ENCODE data around the gene PACRG.
A peak's percentile ranks its signal among the peaks of the same experiment; 100 is the strongest.
"Not testable (repeated sequence)": the region's sequence is repeated elsewhere in the genome, so short reads cannot be mapped to it uniquely, and the experiment has no call there.

Gene PACRG

DNA sequence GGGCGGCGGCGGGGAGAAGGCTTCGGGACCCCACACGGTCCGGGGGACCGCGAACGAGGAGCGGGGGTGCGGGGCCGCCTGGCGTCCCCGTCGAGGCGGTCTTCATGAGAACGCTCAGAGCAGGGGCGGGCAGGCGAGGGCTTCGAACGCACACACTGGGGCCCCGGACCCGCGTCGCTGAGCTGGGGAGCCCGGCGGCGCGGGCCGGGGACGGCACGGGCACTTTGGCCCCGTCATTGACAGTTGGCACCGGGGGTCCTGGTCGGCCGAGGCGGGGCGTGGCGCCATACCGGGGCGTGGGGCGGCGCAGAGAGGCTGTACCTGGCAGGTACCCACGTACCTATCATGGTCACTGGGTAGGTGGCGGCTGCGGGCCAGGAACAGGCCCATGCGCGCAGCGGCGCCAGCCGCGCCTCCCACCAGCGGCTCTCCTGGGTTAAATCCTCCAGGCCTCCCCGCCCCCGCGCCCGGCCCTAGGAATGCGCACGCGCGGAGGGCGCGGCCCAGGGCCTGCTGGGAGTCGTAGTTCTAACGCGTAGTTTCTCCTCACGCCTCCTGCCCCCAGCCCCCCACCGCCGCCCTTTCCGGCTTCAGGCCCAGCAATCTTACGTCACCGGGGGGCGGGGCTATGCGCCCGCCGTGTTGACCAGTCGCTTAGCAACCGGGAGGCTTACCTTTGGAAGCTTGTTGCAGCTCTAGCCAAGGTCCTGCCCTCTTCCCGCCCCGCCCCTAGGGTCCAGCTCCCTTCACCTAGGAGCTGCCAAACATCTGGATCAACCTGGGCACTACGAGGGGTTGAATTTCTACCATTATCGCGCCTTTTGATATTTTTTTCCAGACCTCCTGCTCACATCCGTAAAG, at the start of gene PACRG, which contains the start of gene PRKN:
Gene PACRG, plus strand, starts transcription at position 653 of the 861 bp plus-strand sequence.
Gene PRKN, minus strand, starts transcription at position 445 of the 861 bp plus-strand sequence.
- DNase-seq = peak; percentile 89

DNA sequence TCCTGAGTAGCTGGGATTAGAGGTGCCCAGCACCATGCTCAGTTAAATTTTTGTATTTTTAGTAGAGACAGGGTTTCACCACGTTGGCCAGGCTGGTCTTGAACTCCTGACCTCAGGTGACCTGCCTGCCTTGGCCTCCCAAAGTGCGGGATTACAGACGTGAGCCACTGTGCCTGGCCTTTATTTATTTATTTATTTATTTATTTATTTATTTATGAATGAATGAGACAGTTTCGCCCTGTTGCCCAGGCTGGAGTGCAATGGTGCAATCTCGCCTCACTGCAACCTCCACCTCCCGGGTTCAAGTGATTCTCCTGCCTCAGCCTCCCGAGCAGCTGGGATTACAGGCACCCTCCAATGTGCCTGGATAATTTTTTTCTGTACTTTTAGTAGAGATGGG, 48.9 kb upstream of the PACRG start:
- not testable (repeated sequence) for DNase-seq

DNA sequence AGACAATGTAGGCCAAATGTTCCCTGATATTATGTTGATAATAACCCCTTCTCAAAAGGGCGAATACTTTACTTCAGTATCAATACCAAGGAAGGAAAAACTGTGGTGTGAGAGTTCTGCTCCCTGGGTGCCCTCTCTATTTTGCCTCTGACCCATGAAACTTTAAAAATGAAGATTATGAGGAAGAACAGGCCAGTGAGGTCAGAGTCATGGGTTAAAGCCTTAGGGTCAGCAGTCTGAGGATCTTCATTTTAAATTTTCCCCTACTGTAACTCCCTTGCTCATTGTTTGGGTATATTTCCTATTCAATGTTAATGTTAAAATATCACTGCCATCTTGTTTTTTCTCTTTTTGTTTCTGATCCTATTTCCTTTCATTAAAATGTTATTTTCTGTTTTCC, 48.1 kb upstream of the PACRG start:
- DNase-seq = no peak

DNA sequence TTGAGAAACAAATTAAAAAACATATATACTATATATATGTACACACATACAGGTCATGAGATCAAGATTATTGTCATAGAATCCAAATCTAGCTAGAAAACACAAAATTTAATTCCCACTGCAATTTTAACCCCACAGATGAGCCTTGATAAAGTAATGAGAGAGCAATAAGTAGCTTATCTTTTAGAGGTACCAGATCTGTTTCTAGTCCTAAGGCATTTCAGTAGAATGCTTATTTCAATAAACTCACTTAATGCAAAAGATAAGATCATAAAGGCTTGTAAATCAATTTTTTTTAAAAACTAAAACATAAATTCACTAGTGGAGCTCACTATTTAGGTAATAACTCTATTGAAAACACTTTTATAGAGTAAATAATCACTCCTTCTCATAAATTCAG, 47.4 kb upstream of the PACRG start:
- no peak for DNase-seq

DNA sequence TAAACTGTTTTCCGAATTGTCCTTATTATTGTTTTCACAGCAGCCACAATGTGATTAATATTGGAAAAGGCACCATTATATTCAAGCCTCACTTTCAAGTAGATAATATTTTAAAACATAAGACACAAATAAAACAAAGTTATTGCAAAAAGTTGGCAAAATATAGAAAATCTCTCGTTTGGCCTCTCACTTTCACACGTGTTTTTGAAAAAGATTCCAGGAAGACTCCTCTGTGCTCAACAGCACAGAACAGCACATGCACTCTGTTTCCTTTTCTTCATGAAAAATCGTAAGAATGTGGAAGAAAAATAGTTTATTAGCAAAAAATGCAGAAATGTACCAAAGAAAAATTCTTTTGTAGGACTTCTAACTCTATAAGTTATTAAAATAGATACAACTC, 46.9 kb upstream of the PACRG start:
- no peak for DNase-seq

DNA sequence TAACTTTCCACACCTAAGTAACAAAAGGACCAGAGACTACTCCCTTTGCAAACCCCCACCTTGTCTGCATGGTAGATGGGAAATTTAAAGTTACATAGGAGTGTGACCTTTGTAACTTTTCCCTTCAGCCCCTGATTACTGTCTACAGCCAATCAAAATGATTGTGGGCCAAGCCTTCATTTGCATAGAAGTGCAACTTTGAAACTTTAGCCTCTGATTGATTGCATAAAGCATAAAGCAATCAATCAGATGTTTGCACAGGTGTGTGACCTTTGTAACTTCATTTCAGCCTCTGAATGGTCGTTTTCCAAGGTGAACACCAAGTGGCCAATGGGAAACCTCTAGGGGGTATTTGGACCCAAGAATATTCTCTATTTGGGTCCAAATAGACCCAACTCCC, 46.3 kb upstream of the PACRG start:
- no peak for DNase-seq

DNA sequence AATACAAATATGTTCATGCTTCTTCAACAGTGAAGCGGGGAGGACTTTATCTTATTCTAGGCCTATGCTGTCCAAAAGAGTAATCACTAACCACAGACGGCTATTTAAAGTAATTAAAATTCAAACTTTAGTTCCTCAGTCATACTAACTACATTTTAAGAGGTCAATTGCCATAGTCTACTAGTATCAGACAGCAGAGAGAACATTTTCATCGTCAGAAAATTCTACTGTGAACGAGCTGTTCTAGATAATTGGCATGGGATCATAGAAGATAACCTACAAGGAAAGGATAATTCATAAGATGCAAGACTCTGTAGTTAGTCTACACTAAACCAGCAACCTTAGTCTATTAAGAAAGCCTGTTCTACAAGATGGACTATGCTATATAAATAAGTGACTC, 44.6 kb upstream of the PACRG start:
- no peak for DNase-seq

DNA sequence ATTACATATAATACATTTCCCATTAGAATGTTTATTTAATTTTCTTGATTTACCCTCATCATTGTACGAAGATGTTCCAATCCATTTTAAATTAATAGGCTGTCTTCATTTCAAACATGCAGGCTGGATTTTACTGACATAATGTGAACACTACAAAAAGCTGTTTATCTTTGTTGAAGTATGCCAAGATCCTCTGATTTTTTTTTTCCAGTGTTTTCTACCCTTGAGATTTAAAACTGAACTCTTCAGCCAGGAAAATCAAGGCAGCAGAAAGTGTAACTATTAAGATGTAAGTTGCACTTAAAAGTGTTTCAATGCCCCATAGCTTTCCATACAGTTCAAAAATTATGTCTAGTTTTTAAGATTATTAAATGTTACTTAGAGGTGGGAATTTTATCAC, 43.7 kb upstream of the PACRG start:
- DNase-seq = no peak

DNA sequence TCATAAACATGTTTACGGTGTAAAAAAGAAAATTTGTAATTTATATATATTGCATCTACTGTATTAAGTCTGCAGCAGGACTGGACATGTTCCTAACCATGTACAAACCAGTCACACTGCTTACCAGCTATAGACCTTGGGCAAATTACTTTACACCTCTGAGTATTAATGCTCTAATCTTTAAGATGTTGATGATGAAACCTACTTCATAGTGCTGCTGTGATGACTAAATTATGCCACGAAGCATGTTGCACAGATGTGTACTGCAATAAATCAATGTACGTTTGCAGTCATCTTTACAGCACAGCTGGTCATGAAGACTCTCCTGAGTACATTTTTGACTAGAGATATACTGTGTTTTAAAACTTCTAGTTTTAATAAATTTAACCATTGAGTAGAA, 42.8 kb upstream of the PACRG start:
- no peak for DNase-seq

DNA sequence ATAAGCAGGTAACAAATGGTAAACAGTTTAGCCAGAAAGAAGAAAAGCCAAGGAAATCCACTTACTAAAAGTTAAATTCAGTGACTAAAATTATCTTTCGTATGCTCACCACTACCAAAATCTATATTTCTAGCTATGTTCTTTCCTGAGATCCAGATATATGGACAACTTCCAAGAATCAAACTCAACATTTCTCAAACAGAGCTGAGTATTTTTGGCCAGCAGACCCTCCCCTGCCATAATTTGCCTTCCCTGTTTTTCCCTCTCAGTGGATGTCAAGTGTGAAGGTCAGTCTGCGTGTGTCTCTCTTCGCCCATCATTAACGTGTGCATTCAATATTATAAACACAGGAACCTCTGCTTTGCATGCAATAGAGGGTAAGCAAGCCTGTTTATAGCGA, 42.2 kb upstream of the PACRG start:
- no peak for DNase-seq

DNA sequence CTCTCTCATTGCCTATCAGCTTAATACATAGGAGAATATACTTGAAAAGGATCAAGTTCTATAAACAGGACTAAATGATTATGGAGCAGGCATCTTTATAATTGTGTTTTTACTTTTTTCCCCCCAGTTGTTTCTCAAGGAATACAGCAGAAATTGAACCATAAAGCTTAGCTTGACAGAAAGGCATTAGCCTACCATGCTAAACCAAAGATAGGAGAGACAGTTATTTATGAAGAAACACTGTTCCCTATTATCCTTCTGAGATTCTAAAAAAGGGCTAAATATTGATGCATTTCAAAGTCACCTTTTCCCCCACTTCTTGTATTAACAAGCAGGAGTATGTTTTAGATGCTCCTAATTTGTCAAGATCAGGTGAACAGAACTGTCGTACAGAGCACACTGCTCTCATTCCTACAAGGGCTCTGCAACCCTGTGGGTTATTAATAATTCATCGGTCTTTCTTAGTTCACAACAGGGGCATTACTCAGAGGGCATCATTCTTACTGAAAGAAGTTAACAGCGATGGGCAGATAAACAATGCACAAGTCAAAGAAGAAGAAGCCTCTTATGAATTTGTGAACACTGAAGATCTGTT, 38.9 kb upstream of the PACRG start:
- DNase-seq = no peak

DNA sequence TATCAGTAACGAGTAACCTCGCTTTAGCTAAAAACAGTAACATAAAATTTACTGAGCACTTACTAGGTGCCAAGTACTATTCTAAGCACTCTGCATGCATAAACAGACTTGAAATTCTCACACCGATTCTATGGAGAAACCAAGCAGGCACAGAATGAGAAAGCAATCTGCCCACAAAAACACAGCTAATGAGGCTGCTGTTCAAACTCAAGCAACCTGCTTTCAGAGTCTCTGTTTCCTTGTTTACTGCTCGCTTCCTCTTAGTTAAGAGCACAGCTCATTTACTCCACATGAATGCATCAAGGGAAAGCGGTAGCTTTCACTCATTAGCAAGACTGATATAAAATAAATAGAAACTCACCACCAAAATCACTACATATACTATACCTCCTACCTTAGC, 37.6 kb upstream of the PACRG start:
- no peak for DNase-seq

DNA sequence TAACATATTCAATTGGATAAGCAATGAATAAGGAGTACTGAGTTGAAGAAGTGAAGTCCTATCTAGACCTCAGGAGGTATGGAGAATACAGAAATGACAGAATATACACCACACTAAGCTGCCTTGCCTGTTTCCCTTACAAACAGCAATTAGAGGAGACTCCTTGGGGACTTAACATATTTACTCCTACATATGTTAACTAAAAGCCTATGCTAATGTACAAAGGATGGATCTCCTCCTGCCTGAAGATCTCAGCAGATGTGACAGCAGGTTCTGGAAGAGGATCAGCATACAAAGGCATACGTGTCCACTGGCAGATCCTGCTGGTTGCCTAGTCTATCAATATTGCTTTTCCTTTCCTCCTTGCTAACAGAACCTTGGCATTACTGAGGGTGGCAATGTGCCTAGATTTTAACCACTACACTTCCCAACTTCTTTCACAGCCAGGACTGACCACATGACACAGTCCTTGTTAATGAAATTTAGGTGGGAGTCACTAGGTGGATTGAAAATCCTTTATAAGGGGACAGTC, 29.8 kb upstream of the PACRG start:
- DNase-seq = no peak

DNA sequence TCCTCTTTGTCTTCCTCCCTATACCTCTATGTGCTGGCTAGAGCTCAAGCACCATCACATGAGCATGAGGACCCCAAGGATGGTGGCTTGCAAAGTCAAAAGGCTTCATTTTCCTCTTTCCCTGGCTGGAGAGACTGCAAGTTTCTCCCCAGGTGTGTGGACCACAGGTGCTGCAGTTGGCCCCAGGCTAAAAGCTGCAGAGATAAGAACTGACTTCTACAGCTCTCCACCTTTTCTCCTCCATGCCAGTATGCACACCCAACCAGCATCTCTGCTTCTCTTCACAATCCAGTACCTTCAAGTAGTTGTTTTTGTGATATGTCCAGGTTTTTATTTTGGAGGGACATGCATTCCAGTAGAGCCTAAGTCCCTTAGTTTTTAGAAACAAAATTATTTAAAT, 29.3 kb upstream of the PACRG start:
- no peak for DNase-seq

DNA sequence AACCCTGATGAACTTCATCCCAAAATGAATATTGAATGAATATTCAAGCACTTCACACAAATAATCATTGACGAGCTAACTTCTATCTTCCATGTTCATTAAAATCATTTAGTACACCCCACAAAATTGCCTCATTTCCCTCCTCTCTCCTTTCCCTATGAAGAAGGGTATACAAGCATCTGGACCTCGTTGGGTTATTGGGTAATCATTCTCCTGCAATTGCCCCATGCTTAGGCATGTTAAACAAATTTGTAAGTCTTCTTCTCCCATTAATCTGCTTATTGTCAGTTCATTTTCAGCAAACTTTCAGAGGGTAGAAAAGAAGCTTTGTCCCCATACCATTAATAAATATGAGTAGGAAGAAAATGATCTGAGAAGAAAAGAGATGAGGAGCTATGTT, 27.8 kb upstream of the PACRG start:
- DNase-seq = no peak

DNA sequence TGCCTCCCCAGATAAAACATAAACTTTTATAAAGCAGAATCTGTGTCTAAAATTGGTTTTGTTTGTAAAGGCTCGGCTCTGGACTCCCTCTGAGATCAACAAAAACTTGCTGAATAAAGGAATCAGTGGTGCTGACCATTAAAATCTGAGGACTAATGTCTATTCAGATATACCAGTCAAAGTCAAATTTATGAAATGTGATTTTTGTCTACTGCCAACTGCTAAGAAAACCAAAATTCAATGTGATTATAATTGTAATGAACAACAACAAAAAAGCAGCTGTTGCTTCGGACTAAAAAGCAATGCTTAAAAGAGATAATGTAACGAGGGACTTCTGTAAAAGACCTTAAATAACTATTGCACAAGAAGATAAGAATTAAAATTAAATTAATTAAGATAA, 26.8 kb upstream of the PACRG start:
- no peak for DNase-seq

DNA sequence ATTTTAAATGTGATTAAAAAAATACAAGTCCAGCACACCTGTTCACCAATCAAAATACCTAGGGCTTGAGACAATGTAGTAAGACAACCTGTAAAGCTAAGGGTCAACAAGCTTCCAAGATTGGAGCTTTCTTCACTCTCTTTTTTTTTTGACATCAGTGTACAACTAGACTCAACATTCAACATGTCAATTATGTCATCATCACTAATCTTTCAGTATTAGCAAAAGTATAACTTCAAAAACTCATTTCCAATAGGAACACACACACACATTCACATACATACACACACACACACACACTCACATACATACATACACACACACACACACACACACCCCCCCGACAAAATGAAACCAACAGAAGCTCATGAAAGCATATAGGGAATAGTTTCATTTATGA, 26.2 kb upstream of the PACRG start:
- no peak for DNase-seq

DNA sequence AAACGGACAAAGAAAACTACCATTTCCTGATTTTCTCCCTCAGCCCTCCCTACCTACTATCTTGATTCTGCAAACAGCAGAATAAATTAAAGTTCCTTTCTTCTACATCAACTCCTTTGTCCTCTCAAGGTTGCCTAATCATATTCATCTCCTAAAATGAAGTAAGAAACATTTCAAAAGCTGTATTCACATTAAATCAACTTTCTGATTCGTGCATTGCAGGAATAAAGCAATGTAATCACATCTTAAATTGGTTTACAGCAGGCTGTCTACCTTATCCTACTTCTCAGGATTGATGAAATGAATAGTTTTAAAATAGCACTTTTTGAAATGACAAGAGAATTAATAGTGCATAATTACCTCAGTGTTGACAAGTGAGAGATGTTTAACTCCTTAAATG, 25.3 kb upstream of the PACRG start:
- no peak for DNase-seq

DNA sequence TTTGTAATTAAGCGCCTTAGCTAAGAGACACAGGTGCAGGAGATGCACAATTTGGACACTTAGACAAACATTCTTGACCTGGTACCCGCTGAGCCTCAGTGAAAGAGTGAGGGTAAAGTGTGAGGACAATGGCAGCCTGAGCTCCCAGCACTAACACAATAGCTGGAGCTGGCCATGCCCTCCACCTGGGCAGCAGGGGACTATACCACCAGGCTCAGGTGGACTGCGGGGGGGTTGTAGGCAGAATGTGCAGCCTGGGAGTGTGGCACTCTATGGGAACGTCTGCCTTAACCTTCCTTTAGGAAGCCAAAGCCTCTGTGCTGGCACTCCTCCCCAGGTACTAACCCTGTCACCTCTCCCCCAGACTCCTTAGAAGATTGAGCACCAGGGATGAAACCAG, 23.8 kb upstream of the PACRG start:
- DNase-seq = no peak

DNA sequence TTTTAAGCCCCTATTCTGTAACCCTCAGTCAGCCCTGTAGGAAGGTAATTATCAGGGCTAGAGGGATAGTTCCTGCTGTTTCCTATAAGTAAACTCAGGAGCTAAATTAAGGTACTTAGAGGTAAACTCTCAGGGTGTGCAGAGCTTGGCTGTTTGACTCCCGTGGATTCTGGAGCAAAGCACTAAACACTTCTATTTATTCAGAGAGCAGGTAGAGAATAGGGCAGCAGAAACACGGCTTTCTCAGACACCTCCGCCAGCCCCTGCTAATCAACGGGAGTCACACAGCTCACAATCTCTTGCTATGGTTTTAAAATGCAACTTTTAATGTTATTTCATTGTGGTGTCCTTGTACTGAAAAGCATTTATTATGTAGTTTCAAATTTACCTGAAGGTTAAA, 22.0 kb upstream of the PACRG start:
- no peak for DNase-seq

DNA sequence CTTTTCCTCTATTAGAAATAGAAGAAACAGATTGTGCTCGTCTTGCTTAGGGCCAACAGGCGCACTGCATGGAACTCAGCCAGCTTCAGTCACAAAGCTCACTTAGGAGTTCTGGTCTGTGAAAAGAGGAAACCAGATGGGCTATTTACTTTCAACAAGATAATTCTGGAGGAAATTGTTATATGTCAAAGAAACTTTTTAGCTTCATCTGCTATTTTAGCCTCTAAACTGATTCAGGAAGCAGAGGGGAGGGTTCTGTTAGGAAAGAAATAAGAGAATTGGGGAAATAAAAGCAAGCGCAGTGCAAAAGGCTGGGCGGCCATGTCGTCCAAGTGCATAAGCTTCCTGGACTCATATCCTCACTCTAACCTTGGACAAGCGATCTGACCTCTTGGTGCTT, 21.5 kb upstream of the PACRG start:
- DNase-seq = no peak

DNA sequence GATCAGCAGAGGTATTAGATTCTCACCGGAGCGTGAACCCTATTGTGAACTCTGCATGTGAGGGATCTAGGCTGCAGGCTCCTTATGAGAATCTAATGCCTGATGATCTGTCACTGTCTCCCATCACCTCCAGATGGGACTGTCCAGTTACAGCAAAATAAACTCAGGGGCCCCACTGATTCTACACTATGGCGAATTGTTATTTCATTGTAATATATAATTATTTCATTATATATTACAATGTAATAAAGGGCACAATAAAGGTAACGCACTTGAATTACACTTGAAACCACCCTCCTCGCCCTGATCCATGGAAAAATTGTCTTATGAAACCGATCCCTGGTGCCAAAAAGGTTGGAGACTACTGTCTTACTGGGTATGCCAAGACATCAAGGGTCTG, 18.8 kb upstream of the PACRG start:
- DNase-seq = no peak

DNA sequence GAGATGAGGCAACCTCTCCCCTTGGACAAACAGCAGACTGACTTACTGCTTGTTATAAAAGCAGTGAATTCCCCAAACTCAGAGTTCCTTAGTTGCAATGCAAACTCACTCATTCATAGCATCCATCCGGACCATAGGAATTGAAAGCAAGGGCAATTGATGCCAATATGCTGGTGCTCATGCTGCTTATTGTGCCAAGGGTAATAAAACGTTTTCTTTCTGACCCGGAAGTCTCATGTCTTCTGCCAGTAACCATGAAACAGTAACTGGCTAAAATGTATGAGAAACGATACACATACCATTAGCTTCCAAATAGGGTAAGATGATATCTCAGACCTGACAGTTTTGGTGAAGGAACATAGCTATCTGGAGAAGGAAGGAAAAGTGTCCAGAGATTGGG, 18.3 kb upstream of the PACRG start:
- DNase-seq = no peak

DNA sequence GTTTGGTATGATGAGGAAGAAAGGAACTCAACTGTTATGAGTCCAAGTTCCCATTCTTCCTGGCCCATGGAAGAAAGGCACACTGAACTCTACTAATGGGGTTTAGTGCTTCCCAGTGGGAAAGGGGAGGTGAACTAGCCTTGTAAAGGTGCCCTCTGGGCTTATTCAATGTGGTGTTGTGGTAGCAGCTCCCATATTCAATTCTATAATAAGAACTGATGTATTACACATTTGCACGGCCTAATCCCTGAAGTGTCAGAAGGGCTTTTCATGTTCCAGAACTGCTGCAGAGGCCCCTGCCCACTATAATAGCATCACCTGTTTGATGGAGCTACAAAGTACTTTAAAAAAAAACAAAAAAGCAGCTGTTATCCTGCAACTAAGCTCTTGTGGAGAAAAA, 17.4 kb upstream of the PACRG start:
- DNase-seq = no peak

DNA sequence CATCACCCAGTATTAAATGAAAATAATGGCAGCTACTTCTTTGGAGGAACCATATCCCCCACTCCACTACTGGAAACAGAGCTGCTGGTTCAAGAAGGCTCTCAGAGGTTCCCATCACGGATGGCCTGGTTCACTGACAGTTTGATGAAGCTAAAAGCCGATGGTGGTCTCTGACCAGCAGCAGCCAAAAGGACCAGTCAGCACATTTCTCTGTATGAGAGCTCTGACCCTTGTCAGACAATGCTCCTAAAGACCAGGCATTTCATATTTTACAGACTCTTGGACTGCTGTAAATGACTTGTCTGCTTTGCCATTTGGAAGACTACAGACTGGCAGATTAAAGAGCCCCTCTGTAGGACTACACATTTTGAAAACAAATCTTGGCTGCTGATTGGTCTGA, 16.8 kb upstream of the PACRG start:
- DNase-seq = no peak

Data from NCI-H510A treated with DMSO at 0.1 percent for 48 hours (cell line).